GM23338 (cell line): ENCODE results near the gene APOLD1.

Source experiments
- CREB1 ChIP-seq: fragments of 250-450 bp; sonication (Bioruptor Pico); IDR thresholded peaks from 2 replicates; pipeline ENCODE4 v1.5.0; 2020; ENCODE audit warnings: low read depth, mild to moderate bottlenecking, moderate library complexity
- EZH2 ChIP-seq: fragments of 200-600 bp; sonication (generic); IDR thresholded peaks from one replicate; pipeline ENCODE4 v1.8.0; 2017; ENCODE audit warnings: antibody characterized with exemption, mild to moderate bottlenecking, low read depth; ENCODE audit not compliant: unreplicated experiment
- EZH2phosphoT487 ChIP-seq: fragments of 200-600 bp; sonication (generic); IDR thresholded peaks from one replicate; pipeline ENCODE4 v1.8.1; 2018; ENCODE audit warnings: antibody characterized with exemption; ENCODE audit not compliant: unreplicated experiment
- NANOG ChIP-seq: IDR thresholded peaks from 2 replicates; pipeline ENCODE4 v1.6.1; 2016; ENCODE audit warnings: antibody characterized with exemption, borderline replicate concordance
- POLR2AphosphoS5 ChIP-seq: IDR thresholded peaks from 2 replicates; pipeline ENCODE4 v1.6.1; 2016; ENCODE audit warnings: antibody characterized with exemption, low read depth
- ZNF114 ChIP-seq: fragments of 250-450 bp; sonication (Bioruptor Pico); IDR thresholded peaks from 2 replicates; pipeline ENCODE4 v1.5.0; 2020; ENCODE audit warnings: mild to moderate bottlenecking, moderate library complexity
- TF ChIP-seq, protein P1 (sequence below), 2 experiments: fragments of 200-600 bp in 1 of 2; sonication (generic) in 1 of 2; conservative IDR thresholded peaks; 2 replicates each; pipeline versions ENCODE4 v1.5.1 to v1.6.1; 2016 to 2017; ENCODE audit warnings: antibody characterized with exemption in 2 of 2, low read depth in 2 of 2, mild to moderate bottlenecking in 2 of 2, moderate library complexity in 1 of 2
- TF ChIP-seq, protein P2 (sequence below): IDR thresholded peaks from one replicate; pipeline ENCODE4 v1.6.1; 2018; ENCODE audit warnings: antibody characterized with exemption; ENCODE audit not compliant: unreplicated experiment
- TF ChIP-seq, protein P3 (sequence below): IDR thresholded peaks from 2 replicates; pipeline ENCODE4 v1.6.1; 2016; ENCODE audit warnings: antibody characterized with exemption

DNA sequence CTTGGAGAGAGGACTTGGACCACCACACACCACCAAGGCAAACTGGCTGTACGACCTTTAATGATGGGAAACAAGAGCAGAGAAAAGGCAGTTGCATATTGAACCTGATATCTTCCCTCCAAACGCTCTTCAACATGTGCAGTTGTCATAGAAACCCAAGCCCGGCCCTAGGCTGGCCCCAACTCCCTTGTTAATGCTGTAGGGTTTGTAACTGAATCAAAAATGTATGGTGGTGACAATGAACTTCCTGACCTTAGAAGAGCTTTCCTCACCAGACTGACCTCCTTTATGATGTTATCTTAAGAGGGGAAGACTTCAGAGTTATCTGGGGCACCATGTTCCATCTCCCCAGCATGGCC, 12.3 kb downstream of the APOLD1 start:
- no peak for TF ChIP-seq EZH2
- no peak for TF ChIP-seq POLR2AphosphoS5
- TF ChIP-seq, protein P1, sequence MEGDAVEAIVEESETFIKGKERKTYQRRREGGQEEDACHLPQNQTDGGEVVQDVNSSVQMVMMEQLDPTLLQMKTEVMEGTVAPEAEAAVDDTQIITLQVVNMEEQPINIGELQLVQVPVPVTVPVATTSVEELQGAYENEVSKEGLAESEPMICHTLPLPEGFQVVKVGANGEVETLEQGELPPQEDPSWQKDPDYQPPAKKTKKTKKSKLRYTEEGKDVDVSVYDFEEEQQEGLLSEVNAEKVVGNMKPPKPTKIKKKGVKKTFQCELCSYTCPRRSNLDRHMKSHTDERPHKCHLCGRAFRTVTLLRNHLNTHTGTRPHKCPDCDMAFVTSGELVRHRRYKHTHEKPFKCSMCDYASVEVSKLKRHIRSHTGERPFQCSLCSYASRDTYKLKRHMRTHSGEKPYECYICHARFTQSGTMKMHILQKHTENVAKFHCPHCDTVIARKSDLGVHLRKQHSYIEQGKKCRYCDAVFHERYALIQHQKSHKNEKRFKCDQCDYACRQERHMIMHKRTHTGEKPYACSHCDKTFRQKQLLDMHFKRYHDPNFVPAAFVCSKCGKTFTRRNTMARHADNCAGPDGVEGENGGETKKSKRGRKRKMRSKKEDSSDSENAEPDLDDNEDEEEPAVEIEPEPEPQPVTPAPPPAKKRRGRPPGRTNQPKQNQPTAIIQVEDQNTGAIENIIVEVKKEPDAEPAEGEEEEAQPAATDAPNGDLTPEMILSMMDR (conservative IDR thresholded peaks at IDR 0.05; ENCODE audit: low read depth in 2 of 2), result no peak
- TF ChIP-seq CREB1 (CRISPR knock-in tag), result no peak
- TF ChIP-seq NANOG, result no peak
- TF ChIP-seq, protein P2, sequence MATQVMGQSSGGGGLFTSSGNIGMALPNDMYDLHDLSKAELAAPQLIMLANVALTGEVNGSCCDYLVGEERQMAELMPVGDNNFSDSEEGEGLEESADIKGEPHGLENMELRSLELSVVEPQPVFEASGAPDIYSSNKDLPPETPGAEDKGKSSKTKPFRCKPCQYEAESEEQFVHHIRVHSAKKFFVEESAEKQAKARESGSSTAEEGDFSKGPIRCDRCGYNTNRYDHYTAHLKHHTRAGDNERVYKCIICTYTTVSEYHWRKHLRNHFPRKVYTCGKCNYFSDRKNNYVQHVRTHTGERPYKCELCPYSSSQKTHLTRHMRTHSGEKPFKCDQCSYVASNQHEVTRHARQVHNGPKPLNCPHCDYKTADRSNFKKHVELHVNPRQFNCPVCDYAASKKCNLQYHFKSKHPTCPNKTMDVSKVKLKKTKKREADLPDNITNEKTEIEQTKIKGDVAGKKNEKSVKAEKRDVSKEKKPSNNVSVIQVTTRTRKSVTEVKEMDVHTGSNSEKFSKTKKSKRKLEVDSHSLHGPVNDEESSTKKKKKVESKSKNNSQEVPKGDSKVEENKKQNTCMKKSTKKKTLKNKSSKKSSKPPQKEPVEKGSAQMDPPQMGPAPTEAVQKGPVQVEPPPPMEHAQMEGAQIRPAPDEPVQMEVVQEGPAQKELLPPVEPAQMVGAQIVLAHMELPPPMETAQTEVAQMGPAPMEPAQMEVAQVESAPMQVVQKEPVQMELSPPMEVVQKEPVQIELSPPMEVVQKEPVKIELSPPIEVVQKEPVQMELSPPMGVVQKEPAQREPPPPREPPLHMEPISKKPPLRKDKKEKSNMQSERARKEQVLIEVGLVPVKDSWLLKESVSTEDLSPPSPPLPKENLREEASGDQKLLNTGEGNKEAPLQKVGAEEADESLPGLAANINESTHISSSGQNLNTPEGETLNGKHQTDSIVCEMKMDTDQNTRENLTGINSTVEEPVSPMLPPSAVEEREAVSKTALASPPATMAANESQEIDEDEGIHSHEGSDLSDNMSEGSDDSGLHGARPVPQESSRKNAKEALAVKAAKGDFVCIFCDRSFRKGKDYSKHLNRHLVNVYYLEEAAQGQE, result no peak
- no peak for TF ChIP-seq ZNF114 (CRISPR knock-in tag)
- TF ChIP-seq, protein P3, sequence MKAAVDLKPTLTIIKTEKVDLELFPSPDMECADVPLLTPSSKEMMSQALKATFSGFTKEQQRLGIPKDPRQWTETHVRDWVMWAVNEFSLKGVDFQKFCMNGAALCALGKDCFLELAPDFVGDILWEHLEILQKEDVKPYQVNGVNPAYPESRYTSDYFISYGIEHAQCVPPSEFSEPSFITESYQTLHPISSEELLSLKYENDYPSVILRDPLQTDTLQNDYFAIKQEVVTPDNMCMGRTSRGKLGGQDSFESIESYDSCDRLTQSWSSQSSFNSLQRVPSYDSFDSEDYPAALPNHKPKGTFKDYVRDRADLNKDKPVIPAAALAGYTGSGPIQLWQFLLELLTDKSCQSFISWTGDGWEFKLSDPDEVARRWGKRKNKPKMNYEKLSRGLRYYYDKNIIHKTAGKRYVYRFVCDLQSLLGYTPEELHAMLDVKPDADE, result no peak
- TF ChIP-seq EZH2phosphoT487, result no peak
